Stimulated activated CD8-positive, alpha-beta memory T cell treated with anti-CD3 and anti-CD28 coated beads, Interleukin-4, amount 100 ng/mL, for 1 hour (primary cell): ENCODE data around the gene PODXL.

Source experiments
- DNase-seq, 2 donors: peaks; one replicate each; pipeline ENCODE4 v3.0.0-alpha.2; 2020; ENCODE audit warnings: low read depth in 2 of 2, low spot score in 1 of 2

The PODXL gene

DNA sequence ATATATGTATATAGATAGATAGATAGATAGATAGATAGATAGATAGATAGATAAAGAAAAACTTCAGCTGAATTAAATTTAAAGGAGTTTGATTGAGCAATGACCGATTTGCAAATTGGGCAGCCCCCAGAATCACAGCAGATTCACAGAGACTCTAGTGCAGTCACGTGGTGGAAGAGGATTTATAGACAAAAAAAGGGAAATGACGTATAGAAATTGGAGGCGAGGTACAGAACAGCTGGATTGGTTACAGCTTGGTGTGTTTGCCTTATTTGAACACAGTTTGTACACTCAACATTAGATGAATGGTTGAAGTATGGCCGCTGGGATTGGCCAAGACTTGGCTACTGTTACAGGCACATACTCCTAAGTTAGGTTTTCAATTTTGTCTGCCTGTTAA is 8.2 kb upstream of the PODXL start:
- DNase-seq, result no peak

- DNase-seq, result no peak
Measured at GRCh38 chr7:131563918-131564317, 7.5 kb upstream of the PODXL start.

DNA sequence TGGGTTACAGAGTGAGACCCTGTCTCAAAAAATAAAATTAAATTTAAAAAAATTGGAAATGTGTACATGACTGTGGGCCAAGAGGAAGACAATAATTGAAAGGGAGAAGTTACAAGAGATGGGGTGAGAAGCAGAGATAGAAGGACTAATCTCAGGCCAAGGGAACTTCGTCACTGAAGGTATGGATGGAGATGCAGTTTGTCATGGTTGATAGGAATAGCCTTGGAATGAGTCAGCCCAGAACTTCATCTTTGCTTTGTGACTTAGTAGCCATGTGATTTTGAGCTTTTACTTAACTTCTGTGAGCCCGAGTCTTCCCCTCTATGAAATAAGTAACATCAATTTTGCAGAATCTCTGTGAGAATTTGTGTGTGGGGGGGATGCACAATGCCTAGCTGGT is 6.5 kb upstream of the PODXL start:
- no peak for DNase-seq

DNA sequence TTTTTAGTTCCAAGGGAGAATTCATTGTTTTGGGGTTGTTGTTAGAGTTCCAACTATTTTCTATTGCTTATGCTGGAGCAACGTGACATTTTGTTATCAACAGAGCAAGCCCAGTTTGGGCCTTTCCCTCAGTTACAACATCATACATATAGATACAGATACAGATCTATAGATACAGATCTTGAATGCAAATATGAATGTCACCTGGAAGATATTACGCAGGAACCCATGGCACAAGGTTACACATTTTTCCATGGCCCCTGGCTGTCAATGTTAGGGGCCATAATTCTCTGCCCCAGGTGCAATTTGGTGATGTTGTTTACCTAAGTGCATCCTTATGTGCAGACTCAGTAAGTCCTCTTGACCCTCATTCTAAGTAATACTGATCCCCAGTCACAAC is 3.6 kb upstream of the PODXL start:
- DNase-seq, result no peak

DNA sequence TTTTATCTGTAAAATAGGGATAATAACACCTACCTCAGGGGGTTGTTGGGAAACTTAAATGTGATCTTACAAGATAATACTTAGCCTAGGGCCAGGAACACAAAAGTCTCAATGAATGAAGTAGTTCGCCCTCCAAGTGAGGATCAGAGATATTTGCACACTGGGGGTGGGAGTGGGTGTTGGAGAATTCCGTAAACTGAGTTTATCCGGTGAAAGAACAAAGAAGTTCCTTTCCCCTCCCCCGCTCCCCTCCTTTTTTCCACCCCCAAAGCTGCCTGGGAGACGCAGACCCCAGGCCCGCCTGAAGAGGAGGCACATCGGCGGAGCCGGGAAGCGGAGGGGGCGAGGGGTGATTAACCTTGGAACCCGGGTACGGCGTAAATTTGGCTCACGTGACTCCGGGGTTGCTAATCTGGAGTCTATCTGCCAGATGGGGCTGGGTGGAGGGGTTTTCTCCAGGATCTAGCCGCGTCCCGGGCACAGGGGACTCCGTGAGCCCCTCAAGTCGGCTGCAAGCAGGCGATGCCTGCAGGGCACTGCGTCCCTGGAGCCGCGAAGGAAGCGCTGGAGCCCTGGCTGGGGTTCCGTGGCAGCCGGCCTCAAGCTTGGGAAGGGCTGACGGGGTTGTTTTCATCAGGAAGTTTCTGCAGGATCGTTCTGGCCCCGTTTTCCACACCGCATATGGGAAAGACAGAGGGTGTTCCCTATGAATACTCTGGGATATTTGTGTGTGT is 1.4 kb upstream of the PODXL start:
- no peak for DNase-seq

GRCh38 chr7:131556909-131557651 is 652 bp upstream of the PODXL start:
- no peak for DNase-seq

- no peak for DNase-seq
Measured at GRCh38 chr7:131555552-131556052, 826 bp downstream of the PODXL start.

- no peak for DNase-seq
Measured at GRCh38 chr7:131554880-131555516, 1.4 kb downstream of the PODXL start.

GRCh38 chr7:131553931-131554330 is 2.5 kb downstream of the PODXL start:
- DNase-seq, result no peak

DNA sequence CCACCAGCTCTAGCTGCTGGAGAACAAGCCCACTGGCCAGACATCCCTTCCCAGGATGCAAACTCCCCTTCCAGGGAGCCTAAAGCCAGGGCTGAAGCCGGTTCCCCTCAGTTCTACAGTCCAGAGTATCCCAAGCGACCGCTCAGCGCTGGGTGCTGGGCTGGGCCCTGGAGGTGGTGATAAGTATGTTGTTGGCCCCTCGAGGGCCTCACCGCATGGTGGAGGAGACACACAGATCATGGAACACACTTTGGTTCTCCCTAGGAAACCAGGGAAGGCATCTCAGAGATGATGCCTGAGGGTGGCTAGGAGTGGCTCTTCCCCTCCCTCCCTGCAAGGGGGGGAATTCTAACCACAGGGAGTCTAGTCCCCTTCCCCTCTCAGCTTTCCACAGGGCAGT is 4.4 kb downstream of the PODXL start:
- DNase-seq, result no peak

- no peak for DNase-seq
Measured at GRCh38 chr7:131550846-131551245, 5.6 kb downstream of the PODXL start.

- no peak for DNase-seq
Measured at GRCh38 chr7:131548371-131548770, 8.1 kb downstream of the PODXL start.

GRCh38 chr7:131547589-131547988 is 8.8 kb downstream of the PODXL start:
- no peak for DNase-seq

DNA sequence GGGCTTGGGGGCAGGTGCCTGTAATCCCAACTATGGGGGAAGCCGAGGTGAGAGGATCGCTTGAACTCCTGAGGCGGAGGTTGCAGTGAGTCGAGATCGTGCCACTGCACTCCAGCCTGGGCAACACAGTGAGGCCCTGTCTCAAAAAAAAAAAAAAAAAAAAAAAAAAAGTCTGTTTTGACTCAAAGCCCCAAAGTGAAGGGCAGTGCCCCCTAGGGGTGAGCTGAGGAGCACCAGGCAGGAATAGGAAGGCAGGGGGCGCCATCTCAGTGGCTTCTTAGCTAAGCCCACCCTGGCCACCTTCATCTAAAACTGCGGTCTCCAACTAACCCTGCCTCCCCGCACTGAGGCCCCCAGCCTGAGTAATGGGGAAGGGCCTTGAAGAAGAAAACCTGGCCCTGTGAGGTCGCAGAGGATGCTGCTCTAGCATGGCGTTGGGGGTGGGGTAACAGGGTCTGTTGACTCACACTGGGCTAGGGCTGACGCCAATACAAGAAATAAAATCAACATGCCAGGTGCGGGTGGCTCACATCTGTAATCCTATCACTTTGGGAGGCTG is 9.8 kb downstream of the PODXL start:
- DNase-seq, result no peak

- DNase-seq, result no peak
Measured at GRCh38 chr7:131546126-131546525, 10.3 kb downstream of the PODXL start.

DNA sequence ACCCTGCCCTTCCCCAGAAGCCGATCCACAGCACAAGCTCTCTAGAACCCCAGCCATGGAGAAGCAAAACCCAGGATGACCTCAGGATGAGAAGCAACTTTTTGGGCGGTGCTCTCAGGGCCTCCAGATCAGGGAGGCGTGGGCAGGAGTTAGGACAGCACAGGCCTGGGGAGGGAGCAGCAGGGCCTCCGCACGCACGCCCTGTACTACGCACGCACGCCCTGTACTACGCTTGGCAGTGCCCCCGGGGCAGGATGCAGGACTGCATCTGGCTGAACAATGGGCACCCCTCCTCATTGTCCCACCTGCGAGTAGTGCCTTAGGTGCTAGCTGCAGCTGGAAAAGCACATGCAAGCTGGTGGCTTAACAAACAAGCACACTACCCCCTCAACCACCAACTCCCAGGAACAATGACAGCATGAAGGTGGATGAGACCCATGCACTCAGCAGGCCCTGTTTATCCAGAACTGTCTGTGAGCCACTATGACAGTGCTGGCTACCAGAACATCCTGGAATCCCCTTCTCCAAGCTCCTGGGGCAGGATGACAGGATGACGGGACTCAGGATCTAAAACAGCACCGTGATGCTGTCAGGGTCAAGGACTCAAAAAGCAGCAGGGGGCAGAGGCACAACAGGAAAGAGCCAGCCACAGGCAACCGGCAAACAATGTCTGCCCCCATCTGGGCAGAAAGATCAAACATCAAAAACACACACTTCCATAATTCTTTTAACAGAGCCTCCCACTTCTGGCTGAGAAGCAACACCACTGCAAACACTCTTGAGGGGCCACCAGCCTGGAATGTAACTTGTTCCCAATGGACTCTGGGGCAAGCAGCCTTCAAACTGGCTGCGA is 11.8 kb downstream of the PODXL start:
- DNase-seq, result no peak

- no peak for DNase-seq
Measured at GRCh38 chr7:131544021-131544420, 12.4 kb downstream of the PODXL start.

DNA sequence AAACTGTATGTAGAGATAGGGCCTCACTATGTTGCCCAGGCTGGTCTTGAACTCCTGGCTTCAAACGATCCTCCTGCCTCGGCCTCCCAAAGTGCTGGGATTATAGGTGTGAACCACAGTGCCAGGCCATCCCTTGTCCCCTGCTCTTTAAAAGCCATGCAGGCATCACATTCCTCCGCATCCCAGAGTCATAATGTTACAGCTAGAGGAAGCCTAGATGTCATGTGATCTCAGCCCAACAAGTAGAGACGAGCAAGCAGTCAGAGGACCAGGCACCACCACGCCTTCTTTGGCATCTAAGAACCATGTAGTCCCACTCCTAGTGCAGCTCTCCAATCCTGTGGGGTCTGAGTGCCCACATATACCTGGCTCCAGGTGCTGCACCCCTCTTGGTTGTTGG is 13.1 kb downstream of the PODXL start:
- DNase-seq, result no peak

DNA sequence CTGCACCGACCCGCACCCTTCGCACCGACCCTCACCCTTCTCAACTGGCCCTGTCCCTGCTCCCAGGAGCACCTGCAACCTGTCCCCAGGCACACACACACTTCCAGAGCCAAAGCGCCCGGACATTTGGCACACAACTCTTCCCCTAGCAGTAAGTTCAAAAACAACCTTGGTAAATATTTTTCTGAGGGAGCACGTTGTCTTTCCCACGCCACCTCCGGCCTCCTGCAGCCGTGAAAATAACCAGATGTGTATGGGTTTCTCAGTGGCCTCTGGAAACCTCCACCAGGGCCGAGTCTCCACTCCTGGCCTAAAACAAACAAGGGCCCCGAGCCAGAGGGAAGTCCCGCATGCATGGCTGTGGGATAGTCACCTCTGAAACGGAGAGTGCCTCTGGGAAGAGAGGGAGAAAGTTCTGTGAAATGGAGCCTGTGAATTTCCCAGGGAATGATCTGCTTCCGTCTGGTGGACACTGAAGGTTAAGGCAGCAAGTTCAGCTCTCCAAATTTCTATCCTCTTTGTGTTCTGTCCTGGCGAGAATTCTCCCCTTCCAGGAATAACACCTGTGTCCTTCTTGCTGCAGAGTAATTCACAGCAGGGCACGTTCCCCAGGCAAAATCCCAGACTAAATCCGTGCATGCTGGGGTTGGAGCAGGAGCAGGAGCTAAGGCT is 15.8 kb downstream of the PODXL start:
- DNase-seq, result no peak

GRCh38 chr7:131538813-131539179 is 17.6 kb downstream of the PODXL start:
- no peak for DNase-seq
